AG10803 (cell line): ENCODE measurements around the gene ITSN1.

ENCODE experiments used
- DNase-seq: peaks from one replicate; pipeline ENCODE4 v3.0.0; 2010; ENCODE audit warnings: low read depth
- H3K4me3 ChIP-seq: 2 replicates; pipeline ENCODE4 v1.5.1; 2011; ENCODE audit warnings: mild to moderate bottlenecking, low read length, control low read depth
- CTCF ChIP-seq: conservative IDR thresholded peaks from 2 replicates; pipeline ENCODE4 v1.5.1; 2011; ENCODE audit warnings: mild to moderate bottlenecking, low read length, control low read depth, inconsistent platforms

The ITSN1 gene

GRCh38 chr21:33688353-33688752 lies 46.1 kb downstream of the ITSN1 start:
- peak; percentile 88 for DNase-seq
- no peak for TF ChIP-seq CTCF
- no peak overlapping the region for H3K4me3 ChIP-seq

GRCh38 chr21:33690874-33691273 lies 48.6 kb downstream of the ITSN1 start:
- no peak for TF ChIP-seq CTCF
- no peak overlapping the region for H3K4me3 ChIP-seq
- DNase-seq, result no peak

GRCh38 chr21:33691945-33692603 lies 49.8 kb downstream of the ITSN1 start:
- no peak overlapping the region for H3K4me3 ChIP-seq
- TF ChIP-seq CTCF, result no peak
- no peak for DNase-seq

- no peak for DNase-seq
- H3K4me3 ChIP-seq, result no peak overlapping the region
- no peak for TF ChIP-seq CTCF
These were observed 53.5 kb downstream of the ITSN1 start for GRCh38 chr21:33695813-33696212.

- TF ChIP-seq CTCF, result no peak
- DNase-seq, result no peak
- no peak overlapping the region for H3K4me3 ChIP-seq
These were observed 54.2 kb downstream of the ITSN1 start for GRCh38 chr21:33696465-33696864.

GRCh38 chr21:33698087-33698860 lies 56.0 kb downstream of the ITSN1 start:
- DNase-seq, result no peak
- TF ChIP-seq CTCF, result no peak
- no peak overlapping the region for H3K4me3 ChIP-seq

- no peak for TF ChIP-seq CTCF
- DNase-seq, result no peak
- no peak overlapping the region for H3K4me3 ChIP-seq
These were observed 57.0 kb downstream of the ITSN1 start for GRCh38 chr21:33699277-33699676.
